ENCODE measurements around the gene SERPINE1.
"Not testable (repeated sequence)": the region's sequence is repeated elsewhere in the genome, so short reads cannot be mapped to it uniquely, and the experiment has no call there.

The SERPINE1 gene

GRCh38 chr7:101126651-101127459 lies at the start of gene SERPINE1:
TSS of gene SERPINE1 (plus strand) at chr7:101127104. CDS start at chr7:101128394, 1,290 bp downstream.
- Histone ChIP-seq H3K4me3 (ENCODE audit: low read length) (peak within 1 kb of the TSS; percentile 26), H3K4me1 (ENCODE audit: insufficient read depth, low read length) (peaks cover 20% of the 10 kb centered on the region), H3K36me3 (ENCODE audit: insufficient read depth, low read length) (no peaks in the 10 kb centered on the region), H2AFZ (ENCODE audit: low read depth, low read length) (no peak within 1 kb of the TSS), H3K9me3 (ENCODE audit: low read length) (no peaks in the 10 kb centered on the region), H3K27me3 (ENCODE audit: insufficient read depth, low read length) (no peaks in the 10 kb centered on the region)

GRCh38 chr7:101077303-101078086 lies 49.4 kb upstream of the SERPINE1 start:
- Histone ChIP-seq H3K9me3 (ENCODE audit: low read length) (no peaks in the 10 kb centered on the region), H2AFZ (ENCODE audit: low read depth, low read length) (no peak overlapping the region), H3K4me3 (ENCODE audit: low read length) (no peak overlapping the region), H3K27me3 (ENCODE audit: insufficient read depth, low read length) (peaks cover 3% of the 10 kb centered on the region), H3K4me1 (ENCODE audit: insufficient read depth, low read length) (peaks cover 3% of the 10 kb centered on the region), H3K36me3 (ENCODE audit: insufficient read depth, low read length) (no peaks in the 10 kb centered on the region)

GRCh38 chr7:101081432-101081831 lies 45.5 kb upstream of the SERPINE1 start:
- no peaks in the 10 kb centered on the region for H3K36me3 ChIP-seq (ENCODE audit: insufficient read depth, low read length)
- H3K4me1 ChIP-seq (ENCODE audit: insufficient read depth, low read length) = peaks cover 7% of the 10 kb centered on the region
- H3K9me3 ChIP-seq (ENCODE audit: low read length) = no peaks in the 10 kb centered on the region
- no peaks in the 10 kb centered on the region for H3K27me3 ChIP-seq (ENCODE audit: insufficient read depth, low read length)
- H3K4me3 ChIP-seq (ENCODE audit: low read length) = no peak overlapping the region
- H2AFZ ChIP-seq (ENCODE audit: low read depth, low read length) = no peak overlapping the region

GRCh38 chr7:101084865-101085161 lies 42.1 kb upstream of the SERPINE1 start:
- H3K36me3 ChIP-seq (ENCODE audit: insufficient read depth, low read length) = peaks cover 25% of the 10 kb centered on the region
- H3K9me3 ChIP-seq (ENCODE audit: low read length) = peaks cover 7% of the 10 kb centered on the region
- no peaks in the 10 kb centered on the region for H3K27me3 ChIP-seq (ENCODE audit: insufficient read depth, low read length)
- H2AFZ ChIP-seq (ENCODE audit: low read depth, low read length) = peak overlapping the region; percentile 94
- peaks cover 4% of the 10 kb centered on the region for H3K4me1 ChIP-seq (ENCODE audit: insufficient read depth, low read length)
- peak overlapping the region; percentile 77 for H3K4me3 ChIP-seq (ENCODE audit: low read length)

- Histone ChIP-seq H3K9me3 (ENCODE audit: low read length) (peaks cover 7% of the 10 kb centered on the region), H3K4me3 (ENCODE audit: low read length) (peak within 1 kb of the TSS; percentile 77), H3K4me1 (ENCODE audit: insufficient read depth, low read length) (peaks cover 4% of the 10 kb centered on the region), H3K27me3 (ENCODE audit: insufficient read depth, low read length) (no peaks in the 10 kb centered on the region), H3K36me3 (ENCODE audit: insufficient read depth, low read length) (peaks cover 25% of the 10 kb centered on the region), H2AFZ (ENCODE audit: low read depth, low read length) (peak within 1 kb of the TSS; percentile 94)
These were observed 41.5 kb upstream of the SERPINE1 start, which contains the start of gene TRIM56 for GRCh38 chr7:101085162-101085964. TSS of gene TRIM56 (plus strand) at chr7:101085481. CDS start at chr7:101087313, 1,832 bp downstream.

GRCh38 chr7:101087334-101088068 lies 39.4 kb upstream of the SERPINE1 start:
- Histone ChIP-seq H2AFZ (ENCODE audit: low read depth, low read length) (no peak overlapping the region), H3K36me3 (ENCODE audit: insufficient read depth, low read length) (peaks cover 25% of the 10 kb centered on the region), H3K4me1 (ENCODE audit: insufficient read depth, low read length) (peaks cover 4% of the 10 kb centered on the region), H3K27me3 (ENCODE audit: insufficient read depth, low read length) (no peaks in the 10 kb centered on the region), H3K4me3 (ENCODE audit: low read length) (no peak overlapping the region), H3K9me3 (ENCODE audit: low read length) (peaks cover 10% of the 10 kb centered on the region)

GRCh38 chr7:101088069-101088425 lies 38.9 kb upstream of the SERPINE1 start:
- peaks cover 4% of the 10 kb centered on the region for H3K4me1 ChIP-seq (ENCODE audit: insufficient read depth, low read length)
- no peak overlapping the region for H3K4me3 ChIP-seq (ENCODE audit: low read length)
- peaks cover 10% of the 10 kb centered on the region for H3K9me3 ChIP-seq (ENCODE audit: low read length)
- H3K36me3 ChIP-seq (ENCODE audit: insufficient read depth, low read length) = peaks cover 25% of the 10 kb centered on the region
- no peaks in the 10 kb centered on the region for H3K27me3 ChIP-seq (ENCODE audit: insufficient read depth, low read length)
- H2AFZ ChIP-seq (ENCODE audit: low read depth, low read length) = no peak overlapping the region

GRCh38 chr7:101088858-101089529 lies 37.9 kb upstream of the SERPINE1 start:
- Histone ChIP-seq H3K27me3 (ENCODE audit: insufficient read depth, low read length) (no peaks in the 10 kb centered on the region), H3K9me3 (ENCODE audit: low read length) (peaks cover 10% of the 10 kb centered on the region), H3K36me3 (ENCODE audit: insufficient read depth, low read length) (peaks cover 25% of the 10 kb centered on the region), H3K4me1 (ENCODE audit: insufficient read depth, low read length) (peaks cover 4% of the 10 kb centered on the region), H2AFZ (ENCODE audit: low read depth, low read length) (no peak overlapping the region), H3K4me3 (ENCODE audit: low read length) (no peak overlapping the region)

GRCh38 chr7:101089876-101090275 lies 37.0 kb upstream of the SERPINE1 start:
- H3K4me1 ChIP-seq (ENCODE audit: insufficient read depth, low read length) = peaks cover 3% of the 10 kb centered on the region
- no peaks in the 10 kb centered on the region for H3K27me3 ChIP-seq (ENCODE audit: insufficient read depth, low read length)
- H3K4me3 ChIP-seq (ENCODE audit: low read length) = no peak overlapping the region
- H3K9me3 ChIP-seq (ENCODE audit: low read length) = peaks cover 10% of the 10 kb centered on the region
- no peak overlapping the region for H2AFZ ChIP-seq (ENCODE audit: low read depth, low read length)
- peaks cover 25% of the 10 kb centered on the region for H3K36me3 ChIP-seq (ENCODE audit: insufficient read depth, low read length)

GRCh38 chr7:101092266-101092905 lies 34.5 kb upstream of the SERPINE1 start:
- Histone ChIP-seq H3K36me3 (ENCODE audit: insufficient read depth, low read length) (peaks cover 17% of the 10 kb centered on the region), H3K9me3 (ENCODE audit: low read length) (peaks cover 10% of the 10 kb centered on the region)

GRCh38 chr7:101093906-101094305 lies 33.0 kb upstream of the SERPINE1 start:
- Histone ChIP-seq H3K36me3 (ENCODE audit: insufficient read depth, low read length) (peaks cover 6% of the 10 kb centered on the region), H3K4me1 (ENCODE audit: insufficient read depth, low read length) (no peaks in the 10 kb centered on the region), H3K9me3 (ENCODE audit: low read length) (peaks cover 5% of the 10 kb centered on the region)

More at GRCh38 chr7:101092266-101092905, 34.5 kb upstream of the SERPINE1 start:
- H2AFZ ChIP-seq (ENCODE audit: low read depth, low read length); H3K27me3 ChIP-seq (ENCODE audit: insufficient read depth, low read length); H3K4me1 ChIP-seq (ENCODE audit: insufficient read depth, low read length); H3K4me3 ChIP-seq (ENCODE audit: low read length): not testable (repeated sequence)

More at GRCh38 chr7:101093906-101094305, 33.0 kb upstream of the SERPINE1 start:
- H3K4me3 ChIP-seq (ENCODE audit: low read length) = no peak overlapping the region
- no peak overlapping the region for H2AFZ ChIP-seq (ENCODE audit: low read depth, low read length)
- no peaks in the 10 kb centered on the region for H3K27me3 ChIP-seq (ENCODE audit: insufficient read depth, low read length)

Measured in neuron (in vitro differentiated cells).